Stimulated activated CD4-positive, alpha-beta T cell treated with anti-CD3 and anti-CD28 coated beads, TNF-alpha, amount 100 ng/mL, for 1 hour (primary cell): ENCODE measurements around the gene RPL36AL.
A peak's percentile ranks its signal among the peaks of the same experiment; 100 is the strongest.
"Not testable (repeated sequence)": the region's sequence is repeated elsewhere in the genome, so short reads cannot be mapped to it uniquely, and the experiment has no call there.

ENCODE experiments used
- DNase-seq, 3 donors: peaks; one replicate each; pipeline ENCODE4 v3.0.0-alpha.2; 2020; ENCODE audit warnings: low read depth in 3 of 3, low spot score in 1 of 3

RPL36AL gene

GRCh38 chr14:49619730-49620129 is 696 bp downstream of the RPL36AL start:
- no peak for DNase-seq

- not testable (repeated sequence) for DNase-seq
Measured at GRCh38 chr14:49619273-49619672, 1.2 kb downstream of the RPL36AL start.

- DNase-seq, result no peak
Measured at GRCh38 chr14:49617852-49618519, 2.4 kb downstream of the RPL36AL start.

GRCh38 chr14:49615776-49616175 is 4.7 kb downstream of the RPL36AL start:
- DNase-seq, result no peak

- DNase-seq, result no peak
Measured at GRCh38 chr14:49614196-49614595, 6.2 kb downstream of the RPL36AL start.

- no peak for DNase-seq
Measured at GRCh38 chr14:49612671-49613070, 7.8 kb downstream of the RPL36AL start.

GRCh38 chr14:49612251-49612650 is 8.2 kb downstream of the RPL36AL start:
- no peak for DNase-seq

- no peak for DNase-seq
Measured at GRCh38 chr14:49607583-49607982, 12.8 kb downstream of the RPL36AL start.

GRCh38 chr14:49598485-49599300 is 21.7 kb downstream of the RPL36AL start, which contains the start of gene LRR1:
Gene LRR1 (plus strand): TSS chr14:49598940. CDS start chr14:49599021, 81 bp downstream.
- DNase-seq, result peak; percentile 54 to 82 (median 57)

GRCh38 chr14:49598189-49598484 is 22.3 kb downstream of the RPL36AL start:
- no peak for DNase-seq

GRCh38 chr14:49594347-49595091 is 25.9 kb downstream of the RPL36AL start:
- no peak for DNase-seq

- no peak for DNase-seq
Measured at GRCh38 chr14:49593016-49593415, 27.4 kb downstream of the RPL36AL start.

- no peak for DNase-seq
Measured at GRCh38 chr14:49589387-49589786, 31.0 kb downstream of the RPL36AL start.

- peak in 2 of 3 donors; percentile 27 to 41 for DNase-seq
Measured at GRCh38 chr14:49586673-49587460, 33.6 kb downstream of the RPL36AL start.

- peak; percentile 97 to 98 (median 98) for DNase-seq
Measured at GRCh38 chr14:49585803-49586672, 34.4 kb downstream of the RPL36AL start, which contains the start of gene RPS29. Gene RPS29 (minus strand): TSS chr14:49586380. CDS start chr14:49586346, 34 bp downstream.

GRCh38 chr14:49584981-49585640 is 35.3 kb downstream of the RPL36AL start:
- DNase-seq, result not testable (repeated sequence)

GRCh38 chr14:49584058-49584457 is 36.4 kb downstream of the RPL36AL start:
- DNase-seq, result no peak

- DNase-seq, result no peak
Measured at GRCh38 chr14:49583629-49584028, 36.8 kb downstream of the RPL36AL start.
